Peyer's patch (tissue), 4 donors: ENCODE data around the gene FEZ2.

Experiments
- POLR2A ChIP-seq, 2 donors: fragments of 450-650 bp; IDR thresholded peaks; one replicate each; pipeline ENCODE4 v1.5.1; 2017; ENCODE audit warnings: antibody characterized with exemption in 2 of 2, mild to moderate bottlenecking in 2 of 2, moderate library complexity in 2 of 2
- TF ChIP-seq, protein P1 (sequence below), 6 experiments: fragments of 450-650 bp in 4 of 6; fragments of 200-600 bp in 2 of 6; sonication (generic) in 1 of 6; IDR thresholded peaks; one replicate each; pipeline ENCODE4 v1.5.1; 2017 to 2019; ENCODE audit warnings: antibody characterized with exemption in 6 of 6, mild to moderate bottlenecking in 3 of 6, moderate library complexity in 1 of 6

DNA sequence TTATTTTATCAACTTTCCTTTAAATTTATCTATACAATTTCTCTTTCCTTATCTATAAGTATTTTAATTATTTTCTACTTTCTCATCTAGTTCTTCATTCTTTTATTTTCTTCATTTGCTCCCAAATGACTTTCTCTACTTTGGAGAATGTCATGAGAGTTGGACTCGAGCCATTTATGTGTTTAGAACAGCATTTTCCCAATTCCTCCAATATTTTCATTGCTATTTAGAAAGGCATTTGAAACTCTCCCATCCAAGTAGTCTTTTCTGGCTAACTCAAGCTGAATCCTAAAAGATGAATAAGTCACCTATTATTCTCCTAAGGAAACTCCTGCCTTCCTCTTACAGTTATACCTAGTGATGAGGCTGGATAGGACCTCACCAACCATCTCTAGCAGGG lies 15.8 kb upstream of the FEZ2 start:
- TF ChIP-seq, protein P1, sequence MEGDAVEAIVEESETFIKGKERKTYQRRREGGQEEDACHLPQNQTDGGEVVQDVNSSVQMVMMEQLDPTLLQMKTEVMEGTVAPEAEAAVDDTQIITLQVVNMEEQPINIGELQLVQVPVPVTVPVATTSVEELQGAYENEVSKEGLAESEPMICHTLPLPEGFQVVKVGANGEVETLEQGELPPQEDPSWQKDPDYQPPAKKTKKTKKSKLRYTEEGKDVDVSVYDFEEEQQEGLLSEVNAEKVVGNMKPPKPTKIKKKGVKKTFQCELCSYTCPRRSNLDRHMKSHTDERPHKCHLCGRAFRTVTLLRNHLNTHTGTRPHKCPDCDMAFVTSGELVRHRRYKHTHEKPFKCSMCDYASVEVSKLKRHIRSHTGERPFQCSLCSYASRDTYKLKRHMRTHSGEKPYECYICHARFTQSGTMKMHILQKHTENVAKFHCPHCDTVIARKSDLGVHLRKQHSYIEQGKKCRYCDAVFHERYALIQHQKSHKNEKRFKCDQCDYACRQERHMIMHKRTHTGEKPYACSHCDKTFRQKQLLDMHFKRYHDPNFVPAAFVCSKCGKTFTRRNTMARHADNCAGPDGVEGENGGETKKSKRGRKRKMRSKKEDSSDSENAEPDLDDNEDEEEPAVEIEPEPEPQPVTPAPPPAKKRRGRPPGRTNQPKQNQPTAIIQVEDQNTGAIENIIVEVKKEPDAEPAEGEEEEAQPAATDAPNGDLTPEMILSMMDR (IDR thresholded peaks at IDR 0.05): no peak
- no peak for TF ChIP-seq POLR2A (IDR thresholded peaks at IDR 0.05)
